NB4 (cell line): Measurements from ENCODE around the gene GSTO1.

Experiments used
- DNase-seq: peaks from one replicate; pipeline ENCODE4 v3.0.0; 2010; ENCODE audit warnings: low read depth
- H3K4me3 ChIP-seq: one replicate; pipeline ENCODE4 v1.5.1; 2011; ENCODE audit warnings: mild to moderate bottlenecking, low read depth, low read length, moderate library complexity
- CTCF ChIP-seq: IDR thresholded peaks from one replicate; pipeline ENCODE4 v1.5.1; 2012; ENCODE audit warnings: low read depth, low read length
- MYC ChIP-seq: IDR thresholded peaks from 2 replicates; pipeline ENCODE4 v1.6.1; 2011; ENCODE audit warnings: low read depth, low read length
- POLR2A ChIP-seq: IDR thresholded peaks from 2 replicates; pipeline ENCODE4 v1.6.1; 2011; ENCODE audit warnings: mild to moderate bottlenecking; ENCODE audit not compliant: insufficient read length; ENCODE audit errors: extremely low read depth
- TF ChIP-seq, protein P1 (sequence below): IDR thresholded peaks from 2 replicates; pipeline ENCODE4 v1.6.1; 2011; ENCODE audit warnings: low read depth, low read length

GSTO1 gene

DNA sequence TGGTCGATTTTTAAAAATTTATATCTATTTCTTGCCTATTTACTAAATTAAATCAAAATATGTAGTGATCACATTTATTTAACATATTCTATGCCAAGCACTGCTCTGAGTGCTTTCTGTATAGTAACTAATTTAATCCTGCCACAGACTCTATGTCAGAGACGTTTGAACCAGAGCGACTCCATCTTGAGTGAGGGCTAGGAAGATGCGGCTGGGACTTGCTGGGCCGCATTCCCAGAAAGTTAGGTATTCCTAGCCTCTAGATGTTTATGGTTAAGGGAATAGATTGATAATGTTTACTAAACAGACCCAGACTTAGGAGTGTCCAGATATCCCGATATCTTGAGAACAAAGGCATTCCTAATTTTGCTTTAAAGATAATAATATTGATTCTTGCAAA is 3.2 kb upstream of the GSTO1 start:
- no peak overlapping the region for H3K4me3 ChIP-seq
- no peak for TF ChIP-seq POLR2A
- no peak for TF ChIP-seq MYC
- TF ChIP-seq CTCF = no peak
- TF ChIP-seq, protein P1, sequence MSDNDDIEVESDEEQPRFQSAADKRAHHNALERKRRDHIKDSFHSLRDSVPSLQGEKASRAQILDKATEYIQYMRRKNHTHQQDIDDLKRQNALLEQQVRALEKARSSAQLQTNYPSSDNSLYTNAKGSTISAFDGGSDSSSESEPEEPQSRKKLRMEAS = no peak
- no peak for DNase-seq

GRCh38 chr10:104252368-104252767 is 2.3 kb upstream of the GSTO1 start:
- no peak for TF ChIP-seq POLR2A
- TF ChIP-seq, protein P1 = no peak
- no peak for TF ChIP-seq CTCF
- TF ChIP-seq MYC = no peak
- no peak overlapping the region for H3K4me3 ChIP-seq
- no peak for DNase-seq

DNA sequence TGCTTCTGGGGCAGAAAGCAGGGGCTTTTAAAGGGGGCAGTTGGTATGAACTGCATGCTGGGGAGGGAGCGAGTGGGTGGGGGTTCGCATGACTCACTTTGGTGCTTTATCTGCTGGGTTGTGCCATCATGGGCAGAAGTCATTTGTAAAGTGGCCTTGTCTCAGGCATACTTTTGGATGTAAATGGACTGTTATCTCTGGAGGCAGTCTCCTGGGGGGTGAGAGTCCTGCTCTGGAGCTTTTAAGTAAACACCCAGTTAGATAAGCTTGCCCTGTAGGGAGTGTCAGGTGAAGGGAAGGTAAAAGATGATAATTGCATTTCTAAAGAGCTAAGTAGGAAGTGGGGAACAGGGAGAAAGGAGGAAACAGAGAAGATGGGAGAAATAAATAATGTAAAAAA is 1.6 kb upstream of the GSTO1 start:
- peak; percentile 34 for DNase-seq
- TF ChIP-seq, protein P1 = no peak

GRCh38 chr10:104253606-104254410 is 884 bp upstream of the GSTO1 start:
- H3K4me3 ChIP-seq = peak overlapping the region; percentile 85
- no peak for DNase-seq
- TF ChIP-seq MYC (no peak), CTCF (no peak), POLR2A (no peak)
- TF ChIP-seq, protein P1 = no peak

More for the DNA sequence above, 1.6 kb upstream of the GSTO1 start:
- no peak overlapping the region for H3K4me3 ChIP-seq

DNA sequence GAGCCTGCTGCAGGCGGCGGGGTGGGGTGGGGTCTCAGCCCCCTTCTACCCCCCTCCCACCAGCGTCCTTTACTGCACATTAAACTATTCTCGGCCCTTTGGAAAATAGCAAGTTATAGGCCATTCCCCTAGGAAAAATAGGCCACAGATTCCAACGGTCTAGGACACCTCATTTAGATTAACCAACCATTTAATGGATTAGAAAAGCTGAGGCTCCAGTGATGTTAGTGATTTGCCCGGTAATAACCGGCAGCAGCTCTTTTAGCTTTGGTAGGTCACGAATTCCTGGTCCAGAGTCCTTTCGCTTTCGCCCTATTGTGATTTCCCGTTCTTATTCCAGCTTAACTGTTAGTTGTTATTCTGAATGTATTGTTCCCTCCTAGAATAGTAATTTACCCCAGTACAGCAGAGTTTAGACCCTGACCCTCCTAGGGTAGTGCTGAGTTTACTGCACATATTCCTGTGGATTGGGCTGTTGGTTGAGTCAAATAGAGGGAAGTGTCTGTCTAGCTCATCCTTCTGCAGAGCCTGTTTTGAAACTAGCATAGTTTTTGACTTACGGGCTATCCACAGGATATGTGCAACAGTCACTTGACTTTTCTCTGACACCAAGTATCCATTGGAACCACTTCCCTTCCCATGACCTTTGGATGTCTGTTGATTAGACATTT is 754 bp downstream of the GSTO1 start:
- H3K4me3 ChIP-seq = peak overlapping the region; percentile 85
- peak; percentile 77 for DNase-seq
- TF ChIP-seq, protein P1 = no peak
- TF ChIP-seq CTCF (no peak), POLR2A (no peak), MYC (no peak)

DNA sequence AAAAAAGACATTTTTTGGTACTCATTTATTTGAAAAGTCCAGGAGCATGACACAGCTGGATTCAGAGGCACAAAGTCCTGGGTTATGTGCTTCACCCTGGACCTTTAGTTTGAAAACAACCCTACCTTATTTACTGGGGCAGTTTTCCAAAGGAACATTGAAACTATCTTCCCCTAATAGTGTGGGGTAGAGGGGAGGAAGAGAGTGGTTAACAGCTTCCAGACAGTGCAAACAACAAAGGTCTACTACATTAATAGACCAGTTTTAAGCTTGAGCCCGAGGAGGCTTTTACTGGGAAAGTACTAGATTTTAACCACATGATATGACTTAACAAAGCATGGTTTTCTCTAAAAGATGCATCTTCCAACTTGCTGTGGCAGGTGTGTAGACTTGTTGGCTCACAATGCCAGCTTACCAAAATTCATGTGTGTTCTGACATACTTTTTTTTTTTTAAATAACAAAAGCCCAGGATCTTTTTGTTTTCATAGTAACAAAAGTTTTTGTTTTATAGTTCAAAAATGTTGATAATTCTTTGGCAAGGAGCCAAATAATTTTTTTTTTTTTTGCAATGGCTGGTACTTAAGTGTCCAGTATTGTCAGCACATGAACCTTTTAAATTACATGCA is 1.8 kb downstream of the GSTO1 start:
- TF ChIP-seq, protein P1 = no peak
- no peak for TF ChIP-seq MYC
- TF ChIP-seq POLR2A = no peak
- TF ChIP-seq CTCF = no peak
- DNase-seq = no peak
- peak overlapping the region; percentile 85 for H3K4me3 ChIP-seq
